Vagina (tissue), 2 donors: ENCODE measurements around the gene HOTAIR.

ENCODE experiments used
- CTCF ChIP-seq, 3 experiments: fragments of 450-650 bp in 2 of 3; fragments of 200-600 bp in 1 of 3; sonication (generic) in 1 of 3; IDR thresholded peaks; one replicate each; pipeline ENCODE4 v1.5.1; 2017 to 2019; ENCODE audit warnings: antibody characterized with exemption in 3 of 3, mild to moderate bottlenecking in 2 of 3, moderate library complexity in 2 of 3
- POLR2A ChIP-seq, 2 donors: fragments of 450-650 bp; IDR thresholded peaks; one replicate each; pipeline ENCODE4 v1.6.1; 2017; ENCODE audit warnings: antibody characterized with exemption in 2 of 2, mild to moderate bottlenecking in 2 of 2, moderate library complexity in 2 of 2
- POLR2AphosphoS5 ChIP-seq, 2 donors: sonication (generic); formaldehyde crosslinking; IDR thresholded peaks; one replicate each; pipeline ENCODE4 v1.9.0; 2017; ENCODE audit warnings: antibody characterized with exemption in 2 of 2, mild to moderate bottlenecking in 2 of 2, low read depth in 1 of 2; ENCODE audit not compliant: insufficient read depth in 1 of 2

DNA sequence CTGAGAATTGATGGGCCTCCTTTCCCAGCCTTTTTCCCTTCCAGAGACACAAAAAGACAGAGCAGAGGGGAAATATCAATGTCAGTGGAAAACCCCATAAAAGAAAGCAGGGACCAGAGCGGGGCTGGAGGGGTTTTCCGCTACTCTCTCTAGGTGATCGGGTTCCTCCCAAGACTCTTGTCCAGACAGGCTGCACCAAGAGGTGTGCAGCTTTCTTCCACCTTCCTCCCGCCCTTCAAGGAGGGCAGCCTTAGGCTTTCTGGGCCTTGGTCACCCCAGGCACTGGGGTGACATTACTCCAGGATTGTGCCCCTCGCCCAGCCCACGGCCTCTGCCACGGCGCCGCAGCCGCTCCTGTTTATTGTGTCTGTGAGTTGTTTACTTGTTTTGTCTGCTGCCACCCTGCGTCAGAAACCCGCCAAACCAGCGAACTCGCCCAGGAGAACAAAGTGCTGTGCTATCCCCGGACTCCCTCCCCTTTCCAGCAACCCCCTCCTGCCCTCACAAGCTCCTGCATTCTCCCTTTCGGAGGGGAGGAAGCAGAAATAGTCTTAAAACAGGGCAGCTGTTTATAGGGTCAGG, 46.8 kb upstream of the HOTAIR start:
- TF ChIP-seq CTCF (IDR thresholded peaks at IDR 0.05), result no peak
- no peak for TF ChIP-seq POLR2A (IDR thresholded peaks at IDR 0.05)
- no peak for TF ChIP-seq POLR2AphosphoS5 (IDR thresholded peaks at IDR 0.05; ENCODE audit: insufficient read depth in 1 of 2, low read depth in 1 of 2)
